GM12878 (cell line): ENCODE data around the gene CLDN24. TPM values are rescaled to one million over a fixed set of nuclear protein-coding genes. Genes with fewer than 3 reads are reported as not detected.

Experiments
- ATAC-seq: fragments of 200-7000 bp; cut with Tn5 transposase; 3 replicates; pipeline ENCODE4 v1.9.1; 2020; ENCODE audit warnings: mild to moderate bottlenecking, moderate library complexity
- Bru-seq: library from RNA; stranded (reverse); fragments of 400-500 nt; gene quantifications from one replicate; lab custom pipeline; 2021; lab: Mats Ljungman, UMichigan
- BruChase-seq, 2 experiments: library from RNA; stranded (reverse); fragments of 400-500 nt; gene quantifications; one replicate each; lab custom pipeline; 2021; lab: Mats Ljungman, UMichigan
- BruUV-seq: library from RNA; stranded (reverse); fragments of 400-500 nt; replicated peaks from 2 replicates; lab custom pipeline; 2021; lab: Mats Ljungman, UMichigan
- CTCF ChIA-PET: fragments of 300-600 bp; sonication (Branson Sonifier 250); formaldehyde crosslinking; extraction: SDS; loops from one replicate; lab custom pipeline; 2021; ENCODE audit warnings: inconsistent platforms; lab: Yijun Ruan, JAX
- POLR2A ChIA-PET: fragments of 350-600 bp; formaldehyde crosslinking; extraction: SDS; loops from one replicate; lab custom pipeline; 2021; ENCODE audit warnings: inconsistent platforms; lab: Charles Lee
- RAD21 ChIA-PET: fragments of 300-600 bp; sonication (Branson Sonifier 250); formaldehyde crosslinking; loops from one replicate; lab custom pipeline; 2023; ENCODE audit warnings: antibody characterized with exemption; ENCODE audit not compliant: unreplicated experiment; lab: Charles Lee
- SMC1A ChIA-PET: fragments of 300-600 bp; sonication (Branson Sonifier 250); formaldehyde crosslinking; loops from one replicate; lab custom pipeline; 2023; ENCODE audit not compliant: unreplicated experiment, uncharacterized antibody; lab: Charles Lee
- DNase-seq: peaks from one replicate; pipeline ENCODE4 v3.0.0-alpha.2; 2011; ENCODE audit warnings: low read depth, low spot score
- FAIRE-seq: peaks from 3 replicates; lab custom pipeline; 2011; peaks lifted over from hg19 to GRCh38; lab: Jason Lieb, UNC
- H2AFZ ChIP-seq: 2 replicates; pipeline ENCODE4 v1.6.0; 2011; ENCODE audit warnings: low read depth, low read length, control low read depth; ENCODE audit not compliant: control insufficient read depth
- H3K27ac ChIP-seq: 2 replicates; pipeline ENCODE4 v1.5.1; 2011; ENCODE audit warnings: control low read depth; ENCODE audit not compliant: control insufficient read depth, insufficient read depth
- H3K27me3 ChIP-seq, 2 experiments: replicated peaks in 1 of 2; 2 replicates each; pipeline versions ENCODE4 v1.6.0 to v1.6.1; 2011; ENCODE audit warnings: low read length in 1 of 2; ENCODE audit not compliant: control insufficient read depth in 2 of 2, insufficient read depth in 2 of 2
- H3K36me3 ChIP-seq, 2 experiments: 2 replicates each; pipeline ENCODE4 v1.5.1; 2011; ENCODE audit warnings: low read length in 1 of 2; ENCODE audit not compliant: control insufficient read depth in 2 of 2, insufficient read depth in 2 of 2
- H3K4me1 ChIP-seq: 2 replicates; pipeline ENCODE4 v1.6.1; 2011; ENCODE audit warnings: mild to moderate bottlenecking, low read length, moderate library complexity, mixed read lengths; ENCODE audit not compliant: control insufficient read depth, insufficient read depth
- H3K4me2 ChIP-seq: 2 replicates; pipeline ENCODE4 v1.6.0; 2011; ENCODE audit warnings: control low read depth; ENCODE audit not compliant: control insufficient read depth, insufficient read depth
- H3K4me3 ChIP-seq: fragments of 200-600 bp; sonication (generic); 2 replicates; pipeline ENCODE4 v1.5.1; 2016
- H3K79me2 ChIP-seq: 2 replicates; pipeline ENCODE4 v1.6.0; 2011; ENCODE audit warnings: low read length; ENCODE audit not compliant: control insufficient read depth, insufficient read depth
- H3K9ac ChIP-seq: 2 replicates; pipeline ENCODE4 v1.8.0; 2011; ENCODE audit warnings: low read length, control low read depth, mixed read lengths; ENCODE audit not compliant: control insufficient read depth, insufficient read depth
- H3K9me3 ChIP-seq: replicated peaks from 3 replicates; pipeline ENCODE4 v1.5.1; 2011; ENCODE audit warnings: mild to moderate bottlenecking, low read length; ENCODE audit not compliant: control insufficient read depth, insufficient read depth
- H4K20me1 ChIP-seq: 2 replicates; pipeline ENCODE4 v1.6.0; 2011; ENCODE audit not compliant: control insufficient read depth, insufficient read depth
- CTCF ChIP-seq, 3 experiments: IDR thresholded peaks in 2 of 3; conservative IDR thresholded peaks in 1 of 3; 2 replicates each; pipeline ENCODE4 v1.5.1; 2011; ENCODE audit warnings: low read depth in 3 of 3, low read length in 3 of 3, mild to moderate bottlenecking in 3 of 3, control low read depth in 2 of 3, moderate library complexity in 2 of 3, inconsistent platforms in 1 of 3, mixed read lengths in 1 of 3; ENCODE audit not compliant: control insufficient read depth in 2 of 3, insufficient read depth in 1 of 3; ENCODE audit errors: extremely low read depth in 1 of 3
- DPF2 ChIP-seq: fragments of 450-650 bp; IDR thresholded peaks from 2 replicates; pipeline ENCODE4 v1.6.1; 2017; ENCODE audit warnings: mild to moderate bottlenecking
- E2F4 ChIP-seq: IDR thresholded peaks from 2 replicates; pipeline ENCODE4 v1.6.1; 2012; ENCODE audit warnings: low read depth, low read length, improper control_type of control experiment
- E2F8 ChIP-seq: fragments of 450-650 bp; IDR thresholded peaks from 2 replicates; pipeline ENCODE4 v1.6.1; 2018; ENCODE audit warnings: mild to moderate bottlenecking, low read depth, moderate library complexity; ENCODE audit not compliant: partially characterized antibody
- EED ChIP-seq: sonication (generic); IDR thresholded peaks from 2 replicates; pipeline ENCODE4 v1.6.1; 2016; ENCODE audit warnings: antibody characterized with exemption, low read depth
- EP300 ChIP-seq, 2 experiments: fragments of 150-350 bp in 1 of 2; IDR thresholded peaks; 2 replicates each; pipeline ENCODE4 v1.6.1; 2011 to 2012; ENCODE audit warnings: low read depth in 2 of 2, low read length in 2 of 2, borderline replicate concordance in 1 of 2, improper control_type of control experiment in 1 of 2, inconsistent platforms in 1 of 2; ENCODE audit not compliant: control insufficient read depth in 1 of 2
- PBX3 ChIP-seq: IDR thresholded peaks from 2 replicates; pipeline ENCODE4 v1.6.1; 2011; ENCODE audit warnings: mild to moderate bottlenecking, low read depth, low read length, moderate library complexity; ENCODE audit not compliant: insufficient replicate concordance
- POLR2AphosphoS5 ChIP-seq: IDR thresholded peaks from 2 replicates; pipeline ENCODE4 v1.6.1; 2011; ENCODE audit warnings: mild to moderate bottlenecking, low read length, inconsistent platforms
- TBL1XR1 ChIP-seq: IDR thresholded peaks from 2 replicates; pipeline ENCODE4 v1.6.1; 2012; ENCODE audit warnings: low read depth, low read length, improper control_type of control experiment
- ZBTB33 ChIP-seq: fragments of 450-650 bp; IDR thresholded peaks from 2 replicates; pipeline ENCODE4 v1.6.1; 2017; ENCODE audit warnings: mild to moderate bottlenecking
- ZNF274 ChIP-seq: IDR thresholded peaks from one replicate; pipeline ENCODE4 v1.8.0; 2011; ENCODE audit not compliant: insufficient read length, insufficient read depth
- WGBS: methylation state at CpG from one replicate; pipeline ENCODE4 v1.1.6; 2016; ENCODE audit warnings: low lambda C conversion rate; ENCODE audit not compliant: insufficient replicate concordance, insufficient coverage; ENCODE audit errors: missing lambda C conversion rate; 5-methylcytosine and 5-hydroxymethylcytosine counted together
- in situ Hi-C: fragments of 300-500 bp; cut with MboI; formaldehyde crosslinking; loops from 9 replicates; pipeline ENCODE4 v1.14.3; 2018; ENCODE audit warnings: mixed read lengths
- intact Hi-C: fragments of 100-400 bp; cut with micrococcal nuclease; formaldehyde crosslinking; loops from one replicate; pipeline ENCODE4 v1.14.2; 2022; ENCODE audit not compliant: unreplicated experiment
- long read RNA-seq, 2 experiments: library from polyadenylated mRNA; unstranded; transcript quantifications; one replicate each; pipeline ENCODE4 v2.0.0, GENCODE V29; 2019 to 2020
- polyA minus RNA-seq, 3 experiments: library from RNA; depleted of rRNA, polyadenylated mRNA; stranded (reverse); fragments of >200 nt; gene quantifications; 2 replicates each; pipeline ENCODE4 v1.2.3, GENCODE V29; 2011
- polyA plus RNA-seq, 11 experiments: library from polyadenylated mRNA; depleted of rRNA in 4 of 11; unstranded in 6 of 11; stranded (reverse) in 5 of 11; fragments of >200 nt; fragmentation: Nextera tagmentation in 4 of 11; fragmentation: Illumina TruSeq in 1 of 11; extraction: Ambion mirVana in 4 of 11; extraction: Trizol in 1 of 11; gene quantifications; 1 replicate in 1 of 11; 2 replicates in 10 of 11; pipeline versions ENCODE4 v1.2.1 to v1.2.3, GENCODE V29; 2011 to 2016; ENCODE audit warnings: inconsistent platforms in 2 of 11, missing spikeins in 2 of 11, low read depth in 1 of 11
- total RNA-seq, 4 experiments: library from RNA; depleted of rRNA in 3 of 4; stranded (reverse); fragments of >200 nt in 3 of 4; fragmentation: Illumina TruSeq in 1 of 4; extraction: Trizol in 1 of 4; gene quantifications; 2 replicates each; pipeline versions ENCODE4 v1.2.1 to v1.2.3, GENCODE V29; 2013 to 2021

The CLDN24 gene
- not detected in 2 replicates for total RNA-seq (2013; cell fraction: nucleolus; rRNA removed)
- total RNA-seq (2014; rRNA removed) (not detected in 2 replicates), total RNA-seq (2014; rRNA removed; fragmentation: Illumina TruSeq; extraction: Trizol) (not detected in 2 replicates), total RNA-seq (2021) (not detected in 2 replicates), polyA plus RNA-seq (2011; rRNA removed) (not detected in 2 replicates), polyA plus RNA-seq (2014; fragmentation: Illumina TruSeq; extraction: Trizol) (not detected in 2 replicates), polyA plus RNA-seq (2014; fragmentation: Nextera tagmentation; extraction: Ambion mirVana) (not detected), polyA plus RNA-seq (2014; rRNA removed) (not detected in 2 replicates), polyA plus RNA-seq (2016; fragmentation: Nextera tagmentation; extraction: Ambion mirVana) (not detected), polyA minus RNA-seq (2011; rRNA and poly(A)+ RNA removed) (not detected in 2 replicates), Bru-seq, nascent RNA (not detected), BruChase-seq, experiment 1, labeled RNA remaining after a 6-hour chase (not detected), BruChase-seq, experiment 2, labeled RNA remaining after a 2-hour chase (not detected)
- polyA plus RNA-seq (2011; ENCODE audit: low read depth): not detected
- polyA plus RNA-seq (2011; cell fraction: cytosol; rRNA removed): not detected in 2 replicates
- polyA plus RNA-seq (2011; cell fraction: nucleus; rRNA removed): not detected in 2 replicates
- not detected in 2 replicates for polyA plus RNA-seq (2012)
- polyA minus RNA-seq (2011; cell fraction: cytosol; rRNA and poly(A)+ RNA removed): not detected in 2 replicates
- polyA minus RNA-seq (2011; cell fraction: nucleus; rRNA and poly(A)+ RNA removed): not detected in 2 replicates
- long read RNA-seq, experiment 1: 0 reads
- long read RNA-seq, experiment 2: 0 reads

GRCh38 chr4:183322326-183322725 is at the start of gene CLDN24:
CLDN24 (minus strand) TSS chr4:183322426; CDS start chr4:183322426, 0 bp downstream.
- Histone ChIP-seq H3K9me3 (no peaks in the 10 kb centered on the region; the same call in 2 of the 3 replicates), H3K36me3 (no peaks in the 10 kb centered on the region), H3K9ac (no peak within 1 kb of the TSS), H3K27me3 (no peaks in the 10 kb centered on the region; a peak in 1 of 4 replicates), H3K79me2 (no peaks in the 10 kb centered on the region), H3K27ac (no peak within 1 kb of the TSS), H4K20me1 (no peaks in the 10 kb centered on the region), H2AFZ (no peak within 1 kb of the TSS), H3K4me3 (no peak within 1 kb of the TSS), H3K4me2 (no peak within 1 kb of the TSS), H3K4me1 (no peaks in the 10 kb centered on the region)
- in situ Hi-C loops: no loop called here
- no TSS peak for BruUV-seq
- ChIA-PET SMC1A (no interaction called here), CTCF (no interaction called here), POLR2A (no interaction called here), RAD21 (no interaction called here)
- FAIRE-seq (no peak), ATAC-seq (no peak), DNase-seq (no peak)
- intact Hi-C loops: no loop called here
- WGBS: 48% methylated on average over 5 of the region's 5 CpGs
- TF ChIP-seq POLR2AphosphoS5 (no peak), PBX3 (no peak), ZNF274 (no peak), TBL1XR1 (no peak), CTCF (IDR thresholded peaks at IDR 0.05 in 2 of 3, conservative IDR thresholded peaks at IDR 0.05 in 1 of 3; ENCODE audit: control insufficient read depth in 2 of 3, extremely low read depth in 1 of 3, insufficient read depth in 1 of 3, low read depth in 3 of 3, low read length in 3 of 3) (no peak), DPF2 (no peak), E2F4 (no peak), ZBTB33 (no peak), EP300 (IDR thresholded peaks at IDR 0.05; ENCODE audit: borderline replicate concordance in 1 of 2, control insufficient read depth in 1 of 2, low read depth in 2 of 2, low read length in 2 of 2) (no peak), EED (no peak), E2F8 (no peak)
